Endometrium (tissue), 2 donors: Measurements from ENCODE around the gene OSGIN1.
"Not testable (repeated sequence)": the region's sequence is repeated elsewhere in the genome, so short reads cannot be mapped to it uniquely, and the experiment has no call there.

Experiments used
- FAIRE-seq: peaks from 2 replicates; lab custom pipeline; 2012; peaks lifted over from hg19 to GRCh38; lab: Jason Lieb, UNC
- donor health status: control.
- donor health status: control.

Gene OSGIN1

DNA sequence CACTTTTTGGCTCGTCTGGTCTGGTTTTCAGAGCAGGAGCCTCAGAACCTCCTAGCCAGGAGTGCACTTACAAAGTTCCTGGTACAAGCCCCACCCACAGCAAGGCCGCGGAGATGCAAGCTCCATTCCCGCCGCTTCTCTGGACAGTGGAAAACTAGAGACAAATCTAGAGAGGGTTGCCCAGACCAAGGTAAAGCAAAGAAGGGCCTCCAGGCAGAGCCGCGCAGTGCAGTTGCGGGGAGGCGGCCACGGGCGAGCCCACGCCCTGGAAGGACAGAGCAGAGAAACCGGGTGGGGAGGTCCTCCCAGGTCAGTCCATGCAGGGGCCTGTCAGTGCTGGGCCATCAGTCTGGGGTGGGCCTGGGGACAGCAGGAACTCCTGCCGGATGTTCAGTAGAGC is 11.0 kb upstream of the OSGIN1 start:
- FAIRE-seq, result no peak

DNA sequence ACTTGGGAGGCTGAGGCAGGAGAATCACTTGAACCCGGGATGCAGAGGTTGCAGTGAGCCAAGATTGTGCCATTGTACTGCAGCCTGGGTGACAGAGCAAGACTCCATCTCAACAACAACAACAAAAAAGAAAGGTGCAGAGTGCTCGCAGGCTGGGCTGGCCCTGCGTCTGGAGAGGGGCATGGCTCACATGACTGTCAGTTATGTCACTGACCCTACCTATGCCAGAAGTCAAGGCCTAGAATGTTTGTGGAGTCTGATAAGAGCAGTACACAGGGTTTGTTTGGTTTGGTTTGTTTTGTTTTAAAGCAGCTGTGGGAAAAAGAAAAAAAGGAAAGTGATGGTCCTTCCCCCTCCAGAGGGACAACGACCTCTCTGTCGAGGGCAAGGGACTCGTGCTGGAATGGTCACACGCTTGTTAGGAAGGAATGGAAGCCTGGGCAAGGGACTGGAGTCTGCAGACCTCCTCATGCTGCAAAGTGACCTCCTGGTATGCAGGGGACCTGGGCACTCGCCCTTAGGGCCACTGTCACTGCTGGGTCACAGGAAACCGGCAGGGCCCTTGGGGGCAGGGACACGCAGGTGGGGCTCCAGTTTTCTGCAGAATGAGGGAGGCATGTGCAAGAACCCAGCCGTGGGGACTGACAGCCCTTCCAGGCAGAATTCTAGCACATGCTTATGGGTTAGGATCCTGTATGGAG is 10.1 kb upstream of the OSGIN1 start:
- FAIRE-seq, result no peak

DNA sequence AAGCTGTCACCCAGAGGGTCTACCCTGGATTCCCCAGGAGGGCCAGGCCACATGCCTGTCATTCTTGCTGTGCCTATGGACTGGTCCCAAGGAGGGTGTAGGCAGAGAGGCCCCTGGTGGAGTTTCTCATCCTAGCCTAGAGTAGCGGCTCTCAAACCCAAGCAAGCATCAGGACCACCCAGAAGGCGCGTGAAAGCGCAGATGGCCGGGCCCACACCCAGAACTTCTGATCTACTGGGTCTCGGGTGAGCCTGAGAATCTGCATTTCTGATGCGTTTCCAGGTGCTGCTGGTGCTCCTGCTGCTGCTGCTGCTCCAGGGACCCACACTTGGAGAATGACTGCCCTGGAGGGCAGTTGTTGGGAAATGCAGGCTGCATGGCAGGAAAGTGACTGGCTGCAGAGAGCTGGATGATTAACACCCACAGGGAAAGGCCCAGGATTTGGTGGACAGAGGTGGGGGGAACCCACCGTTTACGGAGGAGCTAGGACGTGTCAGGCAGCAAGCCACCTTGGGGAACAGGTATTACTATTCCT is 9.5 kb upstream of the OSGIN1 start:
- FAIRE-seq, result no peak

DNA sequence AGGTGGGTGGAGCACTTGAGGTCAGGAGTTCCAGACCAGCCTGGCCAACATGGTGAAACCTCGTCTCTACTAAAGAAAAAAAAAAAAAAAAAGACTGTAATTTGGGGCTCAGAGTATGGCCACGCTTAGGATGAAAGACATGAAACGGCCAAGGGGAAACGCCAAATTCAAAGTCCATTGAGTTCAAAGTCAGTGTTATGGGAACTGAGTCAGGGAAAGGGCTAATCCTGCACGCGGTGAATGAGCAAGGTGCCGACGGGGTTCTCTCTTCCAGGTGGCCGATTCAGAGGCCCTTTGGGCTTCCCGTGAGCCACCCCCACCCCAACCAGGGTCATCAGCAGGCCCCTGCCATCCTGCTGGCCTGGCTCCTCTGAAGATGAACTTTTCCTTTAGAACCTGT is 7.5 kb upstream of the OSGIN1 start:
- FAIRE-seq, result no peak

DNA sequence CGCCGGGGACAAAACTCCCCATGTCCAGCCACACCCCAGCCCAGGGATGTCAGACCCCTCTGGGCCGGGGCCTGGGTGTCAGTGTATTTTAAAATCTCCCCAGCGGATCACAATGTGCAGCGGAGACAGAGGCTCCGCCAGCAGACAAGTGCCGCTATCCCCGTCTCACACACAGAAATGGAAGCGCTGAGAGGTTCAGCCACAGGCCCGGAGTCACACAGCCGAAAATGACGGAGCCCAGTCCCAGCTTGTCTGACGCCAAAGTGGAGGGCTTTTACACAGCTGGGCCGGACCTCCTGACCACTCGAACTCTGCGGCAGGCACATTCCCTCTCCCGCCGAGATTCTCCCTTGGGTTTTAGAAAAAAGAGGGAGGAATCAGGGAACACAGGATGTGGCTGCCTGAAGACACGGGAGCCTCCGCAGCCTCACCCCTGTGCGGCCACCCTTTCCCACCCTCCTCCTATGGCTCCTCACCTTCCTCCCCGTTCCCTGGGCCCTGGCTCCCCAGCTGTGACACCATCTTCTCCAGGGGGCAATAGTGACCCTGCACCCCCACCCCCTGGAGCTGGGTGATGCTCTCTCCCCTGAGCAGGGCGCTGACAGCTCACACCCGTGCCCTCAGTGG is 6.8 kb upstream of the OSGIN1 start:
- FAIRE-seq, result no peak

DNA sequence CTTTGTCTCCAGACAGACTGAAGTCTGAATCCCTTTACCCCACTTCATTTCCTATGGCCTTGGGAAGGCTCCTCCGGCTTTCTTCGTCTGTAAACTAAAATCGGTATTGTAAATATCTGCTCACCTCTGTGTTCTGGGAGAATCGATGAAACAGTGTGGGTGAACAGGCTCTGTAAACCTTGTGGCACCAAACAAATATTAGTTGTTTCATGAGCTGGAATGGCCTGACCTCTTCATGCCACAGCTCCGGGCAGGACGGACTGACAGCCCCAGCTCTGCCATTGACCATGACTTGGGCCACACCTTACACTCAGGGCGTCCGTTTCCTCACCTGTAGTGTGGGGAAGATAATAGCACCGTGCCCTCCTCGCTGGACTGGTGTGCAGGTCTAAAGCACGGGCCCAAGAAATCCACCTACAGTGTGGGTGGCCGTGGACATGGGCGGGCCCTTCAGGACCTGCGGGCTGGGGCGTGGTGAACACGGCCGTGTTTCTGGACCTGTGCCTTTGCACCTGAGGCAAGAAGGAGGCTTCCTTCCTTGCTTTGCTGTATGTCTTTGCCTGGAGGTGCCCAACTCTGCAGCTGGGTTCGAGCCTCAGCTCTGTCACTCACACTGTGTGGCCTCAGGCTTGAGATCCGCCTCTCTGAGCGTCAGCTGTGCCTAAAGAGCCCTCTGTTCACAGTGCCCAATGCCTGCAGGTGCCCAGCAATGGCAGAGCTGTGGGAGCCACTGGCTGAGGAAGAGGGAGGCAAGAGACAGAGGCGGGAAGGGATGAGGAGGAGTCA is 6.1 kb upstream of the OSGIN1 start:
- FAIRE-seq, result no peak

DNA sequence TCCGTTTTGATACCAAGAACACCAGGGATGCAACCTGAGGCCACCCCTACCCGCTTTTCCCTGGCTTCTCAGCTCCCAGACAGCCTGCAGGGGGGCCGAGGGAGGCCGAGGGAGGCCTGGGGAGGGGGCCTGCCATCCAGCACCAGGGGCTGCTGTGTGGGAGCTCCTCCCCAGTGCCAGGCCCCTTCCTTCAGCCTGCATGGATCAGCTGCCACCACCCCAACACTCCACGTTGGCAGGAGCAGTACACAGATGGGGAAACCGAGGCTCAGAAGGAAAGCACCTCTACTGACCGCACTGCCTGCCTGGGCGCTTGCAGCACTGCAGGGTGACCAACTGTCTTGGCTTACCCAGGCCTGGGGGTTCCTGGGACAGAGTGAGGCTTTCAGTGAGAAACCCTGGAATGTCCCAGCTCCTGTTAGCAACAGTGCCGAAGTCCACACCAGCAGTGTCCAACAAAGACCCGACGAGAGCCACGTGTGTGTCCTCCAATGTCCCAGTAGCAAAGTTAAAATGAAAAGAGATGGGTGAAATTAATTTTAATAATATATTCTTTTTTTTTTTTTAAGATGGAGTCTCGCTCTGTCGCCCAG is 5.3 kb upstream of the OSGIN1 start:
- no peak for FAIRE-seq

DNA sequence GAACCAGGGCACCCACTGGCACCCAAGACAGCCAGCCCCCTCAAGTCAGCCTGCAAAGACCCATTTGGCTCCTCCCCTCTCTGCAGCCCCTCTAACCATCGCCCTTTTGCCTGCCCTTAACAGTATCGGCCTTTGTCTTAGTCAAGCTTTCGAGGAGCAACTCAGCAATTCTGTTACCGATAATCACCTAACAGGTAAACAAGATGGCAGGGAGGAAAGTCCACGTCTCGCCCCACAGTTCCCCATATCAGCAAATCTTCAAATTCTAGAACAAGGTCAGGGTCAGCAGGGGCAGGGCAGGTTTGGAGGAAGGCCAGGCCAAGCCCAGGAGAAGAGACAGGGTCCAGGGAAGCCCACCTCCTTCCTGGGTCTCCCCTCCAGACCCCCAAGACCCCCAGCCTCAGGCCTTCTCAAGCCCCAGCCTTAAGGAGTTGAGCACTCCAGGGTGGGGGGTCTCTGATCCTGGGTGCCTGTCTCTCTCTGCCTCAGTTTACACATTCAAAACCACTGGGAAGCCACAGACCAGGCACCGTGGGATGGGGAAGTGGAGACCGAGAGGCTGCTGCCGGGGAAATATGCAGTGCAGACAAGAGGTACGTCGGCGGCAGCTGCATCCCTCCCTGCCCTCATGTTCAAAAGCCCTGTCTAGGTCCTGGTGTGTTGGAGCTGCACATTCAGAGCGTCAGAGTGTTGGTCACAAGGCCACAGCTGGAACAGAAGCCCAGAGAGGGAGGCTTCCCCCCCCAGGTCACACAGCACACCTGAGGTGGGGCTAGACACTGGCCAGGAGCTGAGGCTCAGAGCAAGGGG is 3.9 kb upstream of the OSGIN1 start:
- no peak for FAIRE-seq

DNA sequence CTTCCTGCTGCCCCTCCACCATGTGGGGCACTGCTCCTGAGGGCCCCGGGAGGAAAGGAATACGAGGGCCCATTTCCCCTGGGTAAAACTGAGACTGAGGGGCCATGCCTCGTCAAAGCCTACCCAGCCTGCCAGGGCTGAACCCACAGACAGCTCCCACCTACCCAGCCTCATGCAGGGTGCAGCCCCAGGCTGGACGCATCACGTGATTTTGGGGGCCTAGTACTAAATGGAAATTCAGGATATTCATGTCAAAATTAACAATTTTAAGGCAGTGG is 3.4 kb upstream of the OSGIN1 start:
- no peak for FAIRE-seq

DNA sequence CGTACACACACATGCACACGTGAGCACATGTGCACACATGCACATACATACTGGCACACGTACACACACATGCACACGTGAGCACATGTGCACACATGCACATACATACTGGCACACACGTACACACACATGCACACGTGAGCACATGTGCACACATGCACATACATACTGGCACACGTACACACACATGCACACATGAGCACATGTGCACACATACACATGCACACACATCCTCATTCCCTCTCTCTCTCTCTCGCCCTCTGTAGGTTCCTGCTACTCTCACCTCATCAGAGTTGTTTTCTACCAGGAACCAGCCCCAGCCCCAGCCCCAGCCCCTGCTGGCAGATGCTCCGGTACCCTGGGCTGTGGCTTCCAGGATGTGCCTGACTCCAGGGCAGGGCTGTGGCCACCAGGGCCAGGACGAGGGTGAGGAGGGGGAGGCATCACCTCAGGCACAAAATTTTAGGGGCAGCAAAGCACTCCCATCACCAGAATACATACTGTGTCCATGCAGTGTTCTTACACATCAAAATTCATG is 2.1 kb upstream of the OSGIN1 start:
- FAIRE-seq, result not testable (repeated sequence)

DNA sequence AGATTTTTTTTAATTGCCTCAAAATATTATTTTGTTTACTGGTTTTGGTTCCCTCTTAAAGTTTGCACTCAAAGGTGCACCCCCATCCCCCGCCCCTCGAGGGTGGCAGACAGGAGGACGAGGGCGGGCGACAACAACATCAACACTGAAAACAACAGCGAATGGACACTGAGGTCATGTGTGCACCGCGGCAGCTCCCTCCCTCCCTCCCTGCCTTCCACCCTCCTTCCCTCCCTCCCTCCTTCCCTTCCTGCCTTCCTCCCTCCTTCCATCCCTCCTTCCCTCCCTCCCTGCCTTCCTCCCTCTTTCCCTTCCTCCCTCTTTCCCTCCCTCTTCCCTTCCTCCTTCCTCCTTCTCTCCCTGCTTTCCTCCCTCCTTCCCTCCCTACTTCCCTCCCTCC is 1.5 kb upstream of the OSGIN1 start:
- no peak for FAIRE-seq

DNA sequence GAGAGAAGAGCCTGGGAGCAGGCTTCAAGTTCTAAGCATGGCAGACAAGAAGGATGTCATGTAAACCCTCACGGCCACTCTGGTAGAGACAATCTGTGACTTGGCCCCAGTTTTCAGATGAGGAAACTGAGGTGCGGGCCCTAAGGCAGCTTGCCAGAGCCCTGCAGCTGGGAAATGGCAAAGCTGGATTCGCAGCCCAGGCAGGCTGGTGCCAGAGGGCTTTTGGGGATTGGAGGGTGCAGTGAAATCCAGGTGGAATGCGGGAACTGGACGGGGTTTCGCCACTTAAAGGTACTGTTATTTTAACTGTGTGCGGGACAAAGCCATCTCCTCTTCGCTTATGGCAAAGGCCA is 477 bp upstream of the OSGIN1 start:
- no peak for FAIRE-seq

DNA sequence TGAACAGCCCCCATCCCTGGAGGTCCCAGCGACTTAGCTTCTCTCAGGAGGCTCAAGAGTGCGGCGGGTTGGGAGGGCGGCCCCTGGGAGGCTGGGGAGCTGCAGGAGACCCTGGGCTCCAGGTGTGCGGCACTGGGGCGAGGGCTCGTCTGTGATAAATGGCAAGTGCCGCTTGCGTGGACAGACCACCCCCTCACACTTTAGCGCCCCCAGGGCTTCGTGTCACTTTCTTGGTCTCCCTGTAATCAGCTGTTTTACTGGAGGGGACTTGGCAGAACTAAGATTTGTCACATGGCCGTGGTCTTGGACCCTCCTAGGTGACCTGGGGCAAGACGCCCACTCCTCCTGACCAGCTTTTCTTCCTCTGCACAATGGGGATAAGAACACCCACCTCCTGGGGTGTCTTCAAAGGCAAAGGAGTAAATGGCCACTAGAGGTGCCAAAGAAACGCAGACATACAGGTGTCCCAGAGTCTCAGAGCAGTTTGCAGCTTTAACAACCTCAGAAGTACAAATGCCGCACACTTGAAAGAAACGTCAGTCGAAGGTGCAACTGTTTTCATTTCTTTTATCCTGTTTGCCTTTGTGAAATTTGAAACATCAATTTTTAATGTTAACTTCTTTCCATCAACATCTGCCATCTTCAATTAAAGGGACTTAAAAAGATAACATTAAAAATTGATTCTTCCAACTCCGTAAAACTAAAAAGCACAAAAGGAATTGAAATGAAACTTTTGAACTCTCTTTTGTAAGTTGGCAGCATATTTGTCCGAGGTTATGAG is 946 bp downstream of the OSGIN1 start:
- FAIRE-seq, result no peak

DNA sequence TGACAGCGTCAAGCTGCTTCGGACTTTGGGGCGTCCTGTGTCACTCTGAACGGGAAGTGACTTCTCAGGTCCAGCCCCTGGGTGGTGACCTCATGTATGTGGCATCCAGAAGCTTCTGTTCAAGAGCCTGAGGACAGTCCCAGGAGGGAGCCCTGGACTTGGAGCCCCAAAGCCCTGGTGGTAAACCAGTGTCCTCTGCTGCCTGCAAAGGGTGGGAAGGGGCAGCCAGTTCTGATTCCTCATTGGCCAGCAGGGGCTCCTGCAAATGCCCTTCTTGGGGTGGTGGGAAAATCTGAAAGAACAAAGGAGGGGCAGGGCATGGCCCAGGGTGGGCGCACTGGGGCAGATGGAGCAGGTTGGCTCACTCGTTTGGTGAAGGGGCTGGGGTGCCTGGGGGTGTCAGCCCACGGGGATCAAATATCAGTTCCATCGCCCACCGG is 1.6 kb downstream of the OSGIN1 start:
- no peak for FAIRE-seq

DNA sequence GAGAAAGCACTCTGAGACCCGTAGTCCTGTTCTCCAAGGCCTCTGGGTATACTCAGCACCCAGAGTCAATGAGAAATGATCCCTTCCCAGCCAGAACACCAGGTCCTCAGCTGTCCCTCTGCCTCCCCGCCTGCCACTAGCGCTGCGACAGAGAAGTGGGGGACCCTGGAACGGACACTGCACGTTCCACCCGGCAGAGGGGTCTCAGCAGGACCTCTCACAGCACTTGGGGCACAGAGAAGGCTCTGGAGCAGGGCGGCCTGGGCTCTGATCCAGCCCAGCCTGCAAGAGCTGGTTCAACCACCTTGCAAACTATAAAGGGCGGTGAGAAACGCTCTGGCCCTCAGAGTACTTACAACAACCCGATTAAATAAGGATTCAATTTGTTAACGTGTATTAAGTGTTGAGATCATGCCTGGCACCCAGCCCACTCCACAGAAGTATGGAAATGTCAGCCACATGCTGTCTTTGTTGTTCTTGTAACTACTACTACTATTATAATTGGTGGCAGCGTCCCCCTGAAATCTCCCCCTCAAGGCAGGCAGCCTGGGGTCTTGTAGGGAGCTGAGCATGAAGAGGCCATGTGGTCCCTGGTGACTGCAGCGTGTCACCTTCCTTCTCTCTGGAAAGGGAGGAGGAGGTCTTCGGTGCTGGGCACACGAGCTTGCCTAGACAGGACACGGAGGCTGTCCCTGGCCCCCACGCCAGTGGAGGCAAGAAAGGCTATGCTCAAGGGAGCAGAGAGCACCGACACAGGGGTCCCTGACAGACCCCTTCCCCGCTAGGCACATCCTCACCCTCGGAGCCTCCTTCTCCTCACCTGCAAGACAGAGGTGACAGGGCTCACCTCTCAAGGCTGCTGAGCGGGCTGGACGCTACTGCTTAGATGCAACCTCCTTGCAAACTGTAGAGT is 2.4 kb downstream of the OSGIN1 start:
- FAIRE-seq, result no peak

DNA sequence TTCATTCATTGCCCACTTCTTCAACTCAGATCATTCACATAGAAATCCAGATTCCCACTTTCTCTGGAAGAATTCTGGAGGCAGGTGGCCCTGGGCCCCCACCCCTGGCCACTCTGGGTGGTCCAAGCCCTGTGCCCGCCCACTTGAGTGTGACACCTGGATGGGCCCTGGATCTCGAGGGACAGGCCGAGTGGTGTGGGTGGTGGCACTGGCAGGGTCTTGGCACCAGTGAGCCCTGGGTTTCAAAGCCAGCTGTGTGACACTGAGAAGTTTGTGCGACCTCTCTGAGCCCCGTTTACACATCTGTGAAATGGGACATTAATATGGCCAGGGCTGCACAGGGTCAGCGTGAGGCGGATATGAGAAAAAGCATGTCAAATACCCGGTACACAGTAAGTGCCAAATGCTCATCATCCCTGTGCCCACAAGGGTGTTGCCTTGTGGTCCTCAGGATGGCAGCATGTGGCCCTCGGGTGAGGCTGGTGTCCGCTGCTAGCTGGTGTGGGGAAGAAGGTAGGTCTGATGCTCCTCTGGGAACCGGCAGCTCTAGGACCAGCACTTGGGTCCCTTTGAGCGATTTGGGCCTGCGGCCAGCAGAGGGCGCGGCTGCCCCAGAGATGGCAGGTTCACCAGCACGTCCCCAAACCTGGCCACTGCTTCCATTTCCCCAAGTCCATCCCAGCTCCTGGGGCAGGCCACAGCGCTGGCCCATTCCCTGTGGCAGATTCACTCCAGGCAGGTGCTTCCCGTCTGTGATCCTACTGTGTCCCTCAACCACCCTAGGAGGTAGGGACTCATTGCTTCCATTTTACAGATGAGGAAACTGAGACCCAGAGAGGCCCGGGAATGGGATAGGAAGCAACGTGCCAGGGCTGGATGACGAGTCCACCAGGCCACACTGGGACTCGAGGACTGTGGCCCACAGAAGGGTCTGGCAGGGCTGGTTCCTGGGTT is 3.6 kb downstream of the OSGIN1 start:
- no peak for FAIRE-seq

DNA sequence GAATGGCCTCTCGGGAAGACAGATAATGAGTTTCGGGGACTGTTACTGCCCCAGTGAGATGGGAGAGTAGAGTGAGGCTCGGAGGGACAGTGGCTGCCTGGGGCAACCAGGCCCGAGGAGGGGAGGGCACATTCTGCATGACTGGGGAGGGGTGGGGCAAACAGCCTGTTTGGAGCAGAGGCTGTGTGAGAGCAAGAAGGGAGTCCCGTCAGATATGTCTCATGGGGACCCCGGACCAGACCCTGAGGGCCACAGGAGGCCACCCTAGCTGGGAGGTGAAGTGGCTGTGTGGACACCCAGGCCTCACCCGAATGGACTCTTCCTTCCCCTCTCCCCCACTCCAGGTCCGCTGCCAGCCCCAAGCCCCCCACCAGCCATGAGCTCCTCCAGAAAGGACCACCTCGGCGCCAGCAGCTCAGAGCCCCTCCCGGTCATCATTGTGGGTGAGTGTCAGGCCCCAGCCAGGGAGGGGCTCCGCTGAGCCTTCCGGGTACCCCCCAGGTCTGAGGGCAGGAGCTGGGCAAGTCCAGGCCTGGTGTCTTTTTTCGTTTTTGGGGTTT is 4.3 kb downstream of the OSGIN1 start:
- FAIRE-seq, result no peak

DNA sequence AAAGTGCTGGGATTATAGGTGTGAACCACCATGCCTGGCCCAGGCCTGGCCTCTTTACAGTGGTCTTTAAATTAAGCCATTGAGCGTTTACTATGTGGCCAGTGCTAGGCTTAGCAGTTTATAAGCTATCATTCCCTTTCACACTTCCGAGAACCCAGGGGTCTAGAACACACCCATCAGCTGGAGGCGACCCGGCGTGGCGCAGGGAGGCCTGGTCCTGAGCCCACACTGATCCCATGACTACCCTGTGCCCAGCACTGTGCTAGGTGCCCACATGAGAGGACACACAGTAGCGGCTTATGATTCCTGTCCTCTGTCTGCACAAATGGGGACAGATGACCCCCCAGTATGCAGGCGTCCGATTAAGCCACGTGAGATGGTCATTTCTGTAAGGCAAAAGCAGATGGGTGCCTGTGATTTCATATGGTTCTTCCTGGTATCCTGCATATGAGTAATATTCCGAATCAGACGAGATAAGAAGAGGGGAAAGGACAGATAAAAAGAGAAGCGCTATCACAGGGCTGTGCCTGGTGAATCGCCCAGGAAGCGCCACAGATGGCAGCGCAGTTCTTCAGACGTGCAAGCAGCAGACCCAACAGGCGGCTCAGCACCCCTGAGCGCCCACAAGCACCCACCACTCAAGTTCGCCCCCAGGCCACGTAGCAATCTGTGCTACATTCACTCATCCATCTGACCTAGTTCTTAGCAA is 5.3 kb downstream of the OSGIN1 start:
- FAIRE-seq, result no peak
